Frontal cortex (tissue), 4 donors: ENCODE results near the gene CAPN15. TPM values are rescaled to one million over a fixed set of nuclear protein-coding genes. Genes with fewer than 3 reads are reported as not detected.
A peak's percentile ranks its signal among the peaks of the same experiment; 100 is the strongest.

ENCODE experiments used
- DNase-seq, 2 donors: peaks; one replicate each; pipeline ENCODE4 v3.0.0; 2012; ENCODE audit warnings: low spot score in 2 of 2
- FAIRE-seq: peaks from 2 replicates; lab custom pipeline; 2012; peaks lifted over from hg19 to GRCh38; lab: Jason Lieb, UNC
- total RNA-seq: library from RNA; depleted of rRNA; stranded (reverse); fragments of >200 nt; gene quantifications from one replicate; pipeline ENCODE4 v1.2.3, GENCODE V29; 2014
- donor health status: control.
- donor health status: control.
- donor health status: control.

CAPN15 gene
- total RNA-seq, 1 donor from 2014 or later = 7.3 TPM

DNA sequence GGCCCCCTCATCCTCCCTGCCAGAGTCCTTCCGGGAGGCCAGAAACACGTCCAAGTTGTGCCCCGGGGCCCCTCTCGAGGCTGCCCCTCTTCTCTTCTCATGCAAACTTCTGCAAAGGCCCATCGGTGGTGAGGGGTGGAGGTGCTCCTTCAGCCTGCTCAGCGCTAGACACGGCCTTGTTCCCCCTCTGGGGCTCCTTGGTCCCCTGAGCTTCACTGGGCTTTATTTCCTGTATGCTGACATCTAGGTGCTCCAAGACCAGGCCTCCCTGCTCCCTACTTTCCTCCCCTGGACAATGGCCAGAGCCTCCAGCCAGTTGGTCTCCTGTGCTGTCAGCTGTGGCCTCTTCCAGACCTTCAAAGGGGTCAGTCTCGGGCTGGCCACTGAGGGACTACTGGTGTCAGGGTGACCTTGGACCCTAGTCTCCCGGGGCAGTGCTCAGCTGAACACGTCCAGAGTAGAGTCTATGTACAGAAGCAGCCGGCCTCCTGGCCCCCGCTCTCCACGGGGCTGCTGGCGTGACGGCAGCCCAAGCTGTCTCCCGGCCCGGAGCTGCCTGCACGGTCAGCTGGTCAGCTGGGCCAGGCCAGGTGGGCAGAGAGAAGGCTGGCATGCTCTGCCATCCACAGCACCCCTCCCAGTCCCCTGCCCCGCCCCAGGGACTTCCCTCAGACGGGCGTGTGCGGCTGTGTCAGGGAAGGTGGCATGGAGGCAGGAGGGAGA lies 30.9 kb downstream of the CAPN15 start:
- FAIRE-seq = no peak
- no peak for DNase-seq

GRCh38 chr16:559021-559380 lies 31.5 kb downstream of the CAPN15 start:
- FAIRE-seq (no peak), DNase-seq (no peak)

DNA sequence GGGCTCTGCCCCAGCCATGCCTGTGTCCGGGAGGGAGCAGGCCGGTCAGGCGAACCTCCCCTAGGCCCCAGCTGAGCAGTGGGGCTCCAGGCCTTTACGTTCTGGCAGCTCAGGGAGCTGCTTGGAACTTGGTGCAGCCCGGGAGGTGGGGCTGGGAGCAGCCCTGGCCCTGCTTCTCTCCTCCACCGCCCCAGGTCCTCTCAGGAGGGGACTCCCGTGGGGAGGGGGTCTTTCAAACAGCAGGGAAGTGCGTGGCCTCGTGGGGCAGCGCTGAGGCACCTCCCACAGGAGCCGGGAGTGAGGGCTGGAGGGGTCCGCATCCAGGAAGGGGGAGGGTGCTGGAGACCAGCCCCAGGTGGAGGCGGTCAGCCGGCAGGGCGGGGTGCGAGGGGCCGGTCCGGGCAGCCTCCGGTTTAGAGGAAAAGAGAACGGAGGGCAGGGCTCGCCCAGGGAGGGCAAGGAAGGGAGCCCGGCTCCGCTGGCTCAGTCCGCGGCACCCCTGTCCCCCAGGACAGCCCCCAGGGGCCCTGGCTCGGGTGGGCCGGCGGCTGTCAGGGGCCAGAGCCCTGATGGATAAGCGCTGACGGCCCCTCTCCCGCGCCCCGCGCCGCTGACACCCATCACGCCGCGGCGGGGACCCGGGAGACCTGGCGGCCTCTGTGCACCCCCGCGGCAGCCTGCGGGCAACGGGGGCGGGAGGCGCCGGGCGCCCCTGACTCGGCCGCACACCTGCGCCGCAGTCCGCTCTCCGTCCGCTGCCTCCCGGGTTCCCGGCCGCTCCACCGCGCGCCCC lies 32.1 kb downstream of the CAPN15 start:
- no peak for FAIRE-seq
- no peak for DNase-seq

- FAIRE-seq = no peak
- DNase-seq = no peak
Measured at GRCh38 chr16:560204-560700, 32.7 kb downstream of the CAPN15 start, which contains the start of gene PRR35. TSS of gene PRR35 (plus strand) at chr16:560394. CDS start at chr16:563295, 2,901 bp downstream.

DNA sequence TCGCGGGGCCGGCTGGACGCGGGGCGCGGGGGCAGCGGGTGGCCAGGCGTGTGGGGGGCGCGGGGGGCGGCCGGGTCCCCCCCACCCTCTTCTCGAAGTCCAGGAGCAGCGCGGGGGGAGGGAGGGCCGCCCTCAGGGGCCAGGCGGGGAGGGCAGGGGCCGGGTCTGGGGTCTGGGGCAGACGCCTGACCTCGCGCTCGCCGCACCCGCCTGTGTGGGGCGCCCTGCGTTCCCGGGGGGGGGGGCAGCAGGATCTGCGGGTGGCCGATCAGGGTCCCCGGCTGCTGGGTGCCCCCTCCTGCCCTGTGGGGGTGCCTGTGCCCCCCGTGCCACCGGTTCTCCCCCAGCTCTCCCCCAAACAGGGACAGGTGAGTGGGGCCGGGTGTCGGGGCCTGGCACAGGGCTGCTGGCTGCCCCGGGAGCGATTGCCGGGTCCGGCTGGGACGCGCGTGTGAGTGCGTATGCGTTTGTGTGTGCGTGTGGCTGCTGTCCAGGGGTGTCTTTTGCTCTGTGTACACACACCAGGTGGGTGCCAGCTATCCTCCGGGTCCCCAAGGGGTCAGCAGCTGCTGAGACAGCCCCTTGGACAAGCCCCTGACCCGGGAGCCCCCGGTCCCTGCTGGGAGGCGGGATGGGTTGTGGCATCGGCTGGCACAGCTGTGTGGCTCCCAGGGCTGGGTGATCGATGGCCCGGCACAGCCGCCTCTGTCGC lies 33.3 kb downstream of the CAPN15 start:
- DNase-seq (no peak), FAIRE-seq (no peak)

- no peak for FAIRE-seq
- no peak for DNase-seq
Measured at GRCh38 chr16:561413-561794, 33.9 kb downstream of the CAPN15 start.

GRCh38 chr16:561957-562938 lies 34.7 kb downstream of the CAPN15 start:
- no peak for FAIRE-seq
- no peak for DNase-seq

- DNase-seq (no peak), FAIRE-seq (no peak)
Measured at GRCh38 chr16:563072-563644, 35.6 kb downstream of the CAPN15 start.

DNA sequence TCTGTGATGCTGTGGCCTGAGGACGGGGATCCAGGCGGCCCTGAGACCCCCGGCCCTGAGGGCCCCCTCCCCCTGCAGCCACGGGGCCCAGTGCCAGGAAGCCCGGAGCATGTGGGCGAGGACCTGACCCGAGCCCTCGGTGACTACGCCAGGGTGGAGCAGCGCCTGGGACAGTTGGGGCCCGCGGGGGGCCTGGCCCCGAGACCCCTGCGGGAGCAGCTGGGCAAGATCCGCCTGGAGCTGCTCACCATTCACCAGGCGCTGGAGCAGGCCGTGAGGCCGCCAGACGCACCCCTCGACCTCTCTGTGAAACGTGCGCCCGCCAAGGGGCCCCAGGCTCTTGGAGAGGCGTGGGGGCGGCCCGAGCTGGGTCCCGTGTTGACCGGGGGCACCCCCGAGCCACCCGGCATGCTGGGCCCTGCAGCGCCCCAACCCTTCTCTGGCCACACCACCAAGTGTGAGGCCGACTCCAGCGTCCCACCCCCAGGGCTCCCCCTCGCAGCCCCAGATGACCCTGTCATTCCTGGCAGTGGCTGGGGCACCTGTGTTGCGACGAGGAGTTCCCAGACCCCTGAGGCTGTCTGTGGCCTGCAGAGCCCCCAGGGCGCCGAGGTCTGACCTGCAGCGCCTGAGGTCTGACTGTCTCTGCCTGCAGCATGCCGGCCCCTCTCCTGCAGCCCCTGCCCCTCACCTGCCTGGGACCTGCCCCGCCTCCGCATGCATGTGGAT lies 37.3 kb downstream of the CAPN15 start:
- FAIRE-seq = no peak
- DNase-seq = no peak

- no peak for FAIRE-seq
Measured at GRCh38 chr16:565419-566330, 38.2 kb downstream of the CAPN15 start.

DNA sequence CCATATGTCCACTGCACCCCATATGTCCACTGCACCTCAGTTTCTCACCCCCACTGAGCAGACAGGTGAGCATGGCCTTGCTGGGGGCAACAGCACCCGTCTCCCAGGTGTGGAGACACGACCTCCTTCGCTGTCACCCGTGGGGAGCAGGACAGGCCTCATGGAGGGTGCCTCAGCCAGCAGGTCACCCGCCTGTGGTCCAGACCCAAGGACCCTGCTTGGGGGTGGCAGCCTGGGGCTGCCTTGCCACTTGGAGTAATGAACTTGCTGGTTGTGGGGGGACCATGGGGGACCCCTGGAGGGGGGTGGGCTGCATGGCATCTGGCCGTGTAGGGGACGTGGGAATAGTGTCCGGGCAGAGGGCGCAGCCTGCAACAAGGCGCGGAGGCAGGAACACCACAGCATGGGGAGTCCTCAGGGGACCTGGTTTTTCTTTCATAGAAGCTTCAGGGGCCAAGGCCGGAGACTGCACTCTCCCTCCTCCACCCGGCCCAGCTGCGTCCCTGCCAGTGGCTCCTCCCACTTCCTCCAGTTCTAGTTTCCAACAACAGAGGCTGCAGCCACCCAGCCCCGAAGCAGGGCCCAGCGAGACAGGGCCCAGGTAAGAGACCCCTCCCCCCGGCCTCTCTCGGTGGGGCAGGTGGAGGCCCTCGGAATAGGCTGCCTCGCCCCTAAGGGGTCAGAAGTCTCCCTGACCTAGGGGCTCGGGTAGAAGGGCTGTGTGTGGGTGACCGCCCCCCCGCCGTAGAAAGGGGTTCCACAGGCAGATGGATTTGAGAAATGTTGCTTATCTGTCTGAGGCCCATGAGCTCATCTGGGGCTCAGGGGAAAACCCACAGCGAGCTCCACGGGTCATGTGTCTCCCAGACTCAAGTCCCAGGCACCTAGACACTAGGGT lies 39.2 kb downstream of the CAPN15 start, which contains the start of gene NHLRC4:
Gene NHLRC4, plus strand, starts transcription at position 531 of the 898 bp plus-strand sequence. CDS start 1,043 bp downstream, outside the sequence.
- DNase-seq (peak; percentile 70 to 73), FAIRE-seq (no peak)

More at GRCh38 chr16:565419-566330, 38.2 kb downstream of the CAPN15 start:
- no peak for DNase-seq

GRCh38 chr16:567373-568256 lies 40.1 kb downstream of the CAPN15 start:
- FAIRE-seq (no peak), DNase-seq (no peak)

- no peak for FAIRE-seq
- DNase-seq = no peak
Measured at GRCh38 chr16:568401-569258, 41.1 kb downstream of the CAPN15 start.
